NCI-H748 (cell line): ENCODE data around the gene GINS1.

ENCODE experiments used
- DNase-seq: peaks from one replicate; lab custom pipeline; 2025; ENCODE audit not compliant: unreplicated experiment; lab: John Stamatoyannopoulos, UW

Gene GINS1

DNA sequence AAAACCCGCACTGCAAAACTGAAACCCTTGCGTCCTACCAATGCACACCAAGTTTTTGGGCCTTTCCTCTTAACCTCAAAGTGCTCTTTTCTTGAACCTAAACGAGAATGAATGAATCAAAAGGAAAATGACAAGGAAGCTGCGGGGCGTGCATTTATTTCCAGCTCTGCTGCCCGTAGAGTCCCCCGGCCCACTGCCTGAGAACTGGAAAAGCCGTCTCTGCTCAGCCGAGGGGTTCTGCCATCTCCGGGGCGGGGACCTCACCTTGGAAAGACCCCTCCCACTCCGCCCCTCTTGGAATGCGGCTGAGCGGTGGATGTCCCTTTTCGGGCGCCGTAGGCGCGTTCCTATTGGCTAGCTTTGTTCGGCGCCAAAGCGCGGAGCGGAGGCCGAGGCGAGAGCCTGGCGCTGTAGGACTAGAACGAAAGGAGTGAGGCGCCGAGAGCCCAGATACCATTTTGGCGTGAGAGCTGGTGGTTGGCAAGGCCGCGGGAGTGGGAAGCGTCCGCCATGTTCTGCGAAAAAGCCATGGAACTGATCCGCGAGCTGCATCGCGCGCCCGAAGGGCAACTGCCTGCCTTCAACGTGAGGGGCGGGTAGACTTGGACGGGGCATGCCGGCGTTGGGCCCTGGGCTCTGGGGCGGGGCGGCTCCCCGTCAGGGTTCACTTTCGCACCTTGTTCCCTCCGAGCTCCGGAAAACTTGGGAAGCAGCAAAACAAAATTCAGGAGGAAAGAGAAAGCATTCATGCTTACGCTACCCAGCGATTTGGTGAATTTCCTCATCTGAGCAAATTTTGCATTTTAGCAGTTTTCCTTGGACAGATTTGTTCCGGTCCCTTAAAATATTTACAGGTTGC, at the start of gene GINS1:
Gene GINS1, plus strand, starts transcription at position 363 of the 859 bp plus-strand sequence. Its CDS starts 148 bp downstream, at position 511.
- peak; percentile 99 for DNase-seq

DNA sequence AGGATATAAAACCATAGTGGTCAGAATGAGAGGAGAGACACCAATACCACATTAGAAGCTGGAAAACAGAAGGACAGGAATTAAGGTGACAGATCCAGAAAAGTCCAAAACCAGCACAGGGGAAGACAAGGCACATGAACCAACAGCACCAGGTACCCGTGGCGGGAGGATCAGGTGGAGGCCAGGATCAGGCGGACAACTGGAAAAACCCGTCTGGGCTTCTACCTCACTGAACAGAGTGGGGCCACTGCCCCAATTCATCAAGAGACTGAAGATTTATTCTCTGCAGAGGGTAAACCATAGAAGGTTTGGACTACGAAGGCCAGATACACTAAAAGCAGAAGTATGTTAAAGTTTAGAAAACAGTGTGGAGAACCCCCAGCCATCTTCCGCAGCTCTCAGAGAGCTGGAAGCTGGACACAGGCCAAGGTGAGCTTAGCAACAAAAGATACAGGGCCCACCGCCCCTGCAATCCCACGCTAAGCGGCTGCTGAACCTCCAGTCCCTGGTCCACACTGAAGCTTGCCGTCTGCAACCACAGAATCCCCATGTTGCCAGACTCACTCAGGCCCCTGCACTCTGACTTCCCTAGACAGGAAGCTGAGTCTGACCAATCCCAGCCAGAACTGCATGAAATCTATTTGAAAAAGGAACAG, 46.7 kb upstream of the GINS1 start:
- DNase-seq: no peak

DNA sequence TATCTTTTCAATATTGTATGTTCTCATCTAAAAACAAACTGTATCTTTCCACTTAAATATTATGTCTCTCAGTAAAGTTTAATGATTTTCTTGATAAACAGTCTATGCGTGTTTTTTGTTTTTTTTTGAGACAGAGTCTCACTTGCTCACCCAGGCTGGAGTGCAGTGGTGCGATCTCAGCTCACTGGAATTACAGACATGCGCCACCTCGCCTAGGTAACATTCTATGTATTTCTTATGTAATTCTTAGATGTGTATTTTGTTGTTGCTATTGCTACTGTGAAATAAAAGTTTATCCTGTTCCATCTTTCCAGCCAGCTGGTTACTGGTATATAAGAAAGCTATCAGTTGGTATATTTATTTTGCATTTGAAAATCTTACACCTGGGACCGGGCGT, 46.2 kb upstream of the GINS1 start:
- DNase-seq: no peak

DNA sequence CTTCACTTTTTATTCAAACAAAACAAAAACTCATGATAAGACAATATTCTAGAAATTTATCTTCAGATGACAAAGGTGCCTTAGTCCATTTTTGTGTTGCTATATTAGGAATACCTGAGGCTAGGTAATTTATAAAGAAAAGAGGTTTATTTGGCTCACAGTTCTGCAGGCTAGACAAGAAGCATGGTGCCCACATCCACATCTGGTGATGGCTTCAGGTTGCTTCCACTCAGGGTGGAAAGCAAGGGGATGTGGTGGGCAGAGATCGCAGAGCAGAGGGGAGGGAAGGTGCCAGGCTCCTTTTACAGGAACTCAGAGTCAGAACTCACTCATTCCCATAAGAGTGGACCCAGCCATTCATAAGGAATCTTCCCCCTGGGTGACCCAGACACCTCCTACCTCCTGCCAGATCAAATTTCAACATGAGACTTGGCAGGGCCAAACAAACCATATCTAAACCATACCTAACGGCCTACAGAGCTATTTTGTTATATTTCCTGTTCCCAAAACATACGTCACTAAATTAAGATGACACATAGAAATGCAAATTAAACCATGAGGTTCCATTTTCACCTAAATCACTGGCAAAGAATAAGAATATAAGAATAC, 43.2 kb upstream of the GINS1 start:
- no peak for DNase-seq

DNA sequence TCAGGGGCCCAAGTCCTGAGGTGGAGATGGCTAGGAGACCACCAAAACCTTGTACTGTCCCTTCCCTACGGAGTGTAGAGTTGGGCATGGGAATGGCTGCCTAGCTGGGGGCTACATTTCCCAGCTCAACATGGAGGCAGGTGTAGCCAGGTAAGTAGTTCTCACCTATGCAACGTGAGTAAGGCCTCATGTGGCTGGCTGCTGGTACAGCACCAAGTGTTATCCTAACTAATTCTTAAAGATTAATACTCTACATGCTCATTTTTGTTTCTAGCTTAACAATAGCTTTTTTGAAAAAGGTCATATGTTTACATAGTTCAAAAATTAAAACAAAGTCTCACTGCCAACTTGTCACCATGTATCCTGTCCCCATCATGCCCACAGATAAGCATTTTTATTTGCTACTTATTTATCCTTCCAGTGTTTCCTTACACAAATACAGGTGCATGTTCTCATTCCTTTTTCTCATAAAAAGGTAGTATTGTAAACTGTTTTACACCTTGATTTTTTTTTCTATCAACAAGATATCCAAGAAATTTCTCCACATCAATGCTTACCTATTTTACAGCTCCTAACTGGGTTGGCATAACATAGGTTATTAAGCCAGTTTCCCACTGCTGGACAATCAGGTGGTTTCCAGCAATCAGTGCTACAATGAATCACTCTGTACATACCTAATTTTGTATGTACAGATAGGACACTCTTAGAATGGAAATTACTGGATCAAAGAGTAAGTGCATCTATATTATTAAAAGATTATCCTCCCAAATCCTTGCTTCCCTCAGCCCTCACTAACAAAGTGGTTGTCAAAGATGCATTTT, 42.4 kb upstream of the GINS1 start:
- no peak for DNase-seq

DNA sequence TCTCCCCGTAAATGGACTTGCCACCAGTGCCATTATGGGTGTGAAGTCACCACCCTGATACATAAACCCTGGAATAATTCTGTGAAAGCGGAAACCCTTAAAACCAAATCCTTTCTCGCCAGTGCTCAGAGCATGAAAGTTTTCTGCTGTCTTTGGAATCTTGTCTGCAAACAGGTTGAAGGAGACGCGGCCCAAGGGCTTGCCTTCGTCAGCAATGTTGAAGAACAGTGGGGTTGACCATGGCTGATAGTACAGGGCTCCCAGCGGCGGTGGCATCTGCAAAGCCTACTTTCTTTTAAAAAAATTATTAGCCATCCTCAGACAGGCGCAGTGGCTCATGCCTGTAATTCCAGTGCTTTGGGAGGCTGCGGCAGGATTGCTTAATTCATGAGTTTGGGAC, 38.9 kb upstream of the GINS1 start:
- DNase-seq: no peak

DNA sequence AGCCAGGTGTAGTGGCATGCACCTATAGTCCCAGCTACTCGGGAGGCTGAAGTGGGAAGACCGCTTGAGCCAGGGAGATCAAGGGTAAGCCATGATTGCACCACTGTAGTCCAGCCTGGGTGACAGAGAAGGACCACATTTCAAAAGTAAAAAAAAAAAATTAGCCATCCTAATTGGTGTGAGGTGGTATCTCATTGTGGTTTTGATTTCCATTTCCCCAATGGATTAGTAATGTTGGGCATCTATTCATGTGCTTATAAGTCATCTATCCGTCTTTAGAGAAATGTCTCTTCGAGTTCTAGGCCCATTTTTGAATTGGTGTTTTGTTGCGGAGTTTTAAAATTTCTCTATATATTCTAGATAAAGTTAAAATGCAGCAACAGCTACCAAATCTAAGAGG, 38.5 kb upstream of the GINS1 start:
- DNase-seq: no peak

DNA sequence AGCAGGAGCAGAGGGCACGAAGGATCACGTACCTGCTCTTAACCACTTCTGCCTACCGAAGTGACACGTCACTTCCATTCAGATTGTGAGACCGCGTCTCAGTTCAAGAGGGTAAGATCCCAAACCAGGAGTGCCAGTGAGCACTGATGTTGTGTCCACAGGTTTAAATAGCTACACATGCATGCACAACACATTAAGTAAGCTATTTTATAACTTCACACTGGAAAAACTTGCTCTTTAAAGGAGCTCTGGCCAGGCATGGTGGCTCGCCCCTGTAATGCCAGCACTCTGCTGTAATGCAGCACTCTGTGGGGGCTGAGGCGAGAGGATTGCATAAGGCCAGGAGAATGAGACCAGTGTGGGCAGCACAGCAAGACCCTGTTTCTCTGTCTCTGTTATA, 37.9 kb upstream of the GINS1 start:
- DNase-seq: no peak

DNA sequence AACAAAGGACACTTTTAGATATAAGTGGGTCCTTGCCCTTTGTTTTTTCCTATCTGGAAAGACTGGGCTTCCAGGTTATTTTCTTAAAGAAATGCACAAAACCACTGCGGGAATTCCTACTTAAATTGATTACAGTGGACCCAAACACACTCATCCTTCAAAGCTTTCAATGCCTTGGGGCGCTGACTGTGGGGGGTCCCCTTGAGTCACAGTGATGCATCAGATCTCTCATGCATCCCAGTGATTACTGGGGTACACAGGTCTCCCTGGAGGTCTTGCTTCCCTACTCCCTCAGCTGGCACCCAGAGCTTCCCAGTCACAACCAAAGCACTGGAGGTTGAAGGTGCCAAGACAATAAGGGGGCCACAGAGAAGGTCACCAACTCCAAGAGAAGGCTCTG, 37.5 kb upstream of the GINS1 start:
- DNase-seq: no peak

DNA sequence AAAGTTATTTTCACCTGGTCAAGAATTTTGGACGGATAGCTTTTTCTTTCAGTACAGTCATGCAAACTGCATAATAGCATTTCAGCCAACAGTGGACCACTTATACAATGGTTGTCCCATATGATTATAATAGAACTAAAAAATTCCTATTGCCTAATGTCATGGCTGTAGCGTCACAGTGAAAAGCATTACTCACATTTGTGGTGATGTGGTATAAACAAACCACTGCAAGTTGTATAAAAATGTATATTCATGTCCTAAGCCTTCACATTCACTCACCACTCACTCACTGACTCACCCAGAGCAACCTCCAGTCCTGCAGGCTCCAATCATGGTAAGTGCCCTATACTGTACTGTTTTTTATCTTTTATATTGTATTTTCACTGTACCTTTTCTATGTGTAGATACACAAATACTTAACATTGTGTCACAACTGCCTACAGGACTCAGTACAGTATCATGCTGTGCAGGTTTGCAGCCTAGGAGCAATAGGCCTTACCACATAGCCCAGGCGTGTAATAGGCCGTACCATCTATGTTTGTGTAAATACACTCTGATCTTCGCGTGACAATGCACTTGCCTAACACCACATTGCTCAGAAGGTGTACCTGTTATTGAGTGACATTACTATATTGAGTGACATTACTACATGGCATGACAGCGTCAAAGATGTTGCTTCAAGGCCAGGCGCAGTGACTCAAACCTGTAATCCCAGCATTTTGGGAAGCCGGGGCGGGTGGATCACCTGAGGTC, 34.7 kb upstream of the GINS1 start:
- no peak for DNase-seq

DNA sequence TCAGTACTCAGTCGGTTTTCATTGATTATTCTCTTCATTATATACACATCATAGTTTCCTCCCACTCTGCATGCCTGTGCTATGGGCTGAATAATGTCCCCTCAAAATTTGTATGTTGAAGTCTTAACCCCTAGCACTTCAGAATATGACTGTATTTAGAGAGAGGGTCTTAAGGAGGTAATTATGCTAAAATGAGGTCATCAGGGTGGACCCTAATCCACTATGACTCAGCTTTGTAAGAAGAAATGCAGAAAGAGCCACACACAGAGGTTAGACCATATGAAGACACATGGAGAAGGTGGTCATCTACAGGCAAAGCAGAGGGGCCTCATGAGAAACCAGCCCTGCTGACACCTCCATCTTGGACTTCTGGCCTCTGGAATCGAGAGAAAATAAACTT, 32.6 kb upstream of the GINS1 start:
- DNase-seq: no peak

DNA sequence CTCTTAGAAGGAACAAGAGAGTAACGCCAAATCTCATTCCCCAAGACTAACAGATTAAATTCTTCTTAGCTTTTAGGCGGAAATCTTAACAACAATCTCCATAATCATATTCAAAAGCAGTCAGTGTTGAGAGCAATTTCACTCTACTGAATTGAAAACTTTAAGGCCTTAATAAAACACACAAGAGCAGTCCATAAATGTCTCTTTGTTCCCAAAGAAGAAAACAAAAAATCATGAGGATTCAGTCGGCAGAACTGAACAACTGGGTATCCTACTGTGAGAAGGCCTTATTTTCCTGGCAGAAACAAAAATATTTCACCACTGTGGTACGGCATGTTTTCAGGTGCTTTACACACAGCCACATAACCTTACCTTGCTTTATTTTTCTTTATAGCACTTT, 31.2 kb upstream of the GINS1 start:
- no peak for DNase-seq

DNA sequence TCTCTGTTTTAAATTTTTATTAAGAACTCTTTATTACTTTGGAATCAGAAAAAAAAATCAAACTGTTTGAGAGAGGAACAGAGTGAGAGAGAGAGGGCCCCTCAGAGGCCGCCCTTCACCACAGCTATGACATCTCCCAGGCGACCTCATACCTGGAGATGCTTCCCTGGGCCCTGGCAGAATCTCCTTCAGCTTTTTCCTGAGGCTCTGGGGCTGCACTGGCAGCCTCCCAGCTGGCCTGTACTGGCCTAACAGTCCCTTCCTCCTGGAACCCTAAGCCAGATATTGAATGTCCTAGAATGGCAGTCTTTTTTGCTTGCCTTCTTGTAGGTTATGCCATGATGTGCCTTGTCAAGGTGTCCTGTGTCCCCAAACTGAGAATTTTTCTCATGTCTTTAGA, 30.6 kb upstream of the GINS1 start:
- no peak for DNase-seq

DNA sequence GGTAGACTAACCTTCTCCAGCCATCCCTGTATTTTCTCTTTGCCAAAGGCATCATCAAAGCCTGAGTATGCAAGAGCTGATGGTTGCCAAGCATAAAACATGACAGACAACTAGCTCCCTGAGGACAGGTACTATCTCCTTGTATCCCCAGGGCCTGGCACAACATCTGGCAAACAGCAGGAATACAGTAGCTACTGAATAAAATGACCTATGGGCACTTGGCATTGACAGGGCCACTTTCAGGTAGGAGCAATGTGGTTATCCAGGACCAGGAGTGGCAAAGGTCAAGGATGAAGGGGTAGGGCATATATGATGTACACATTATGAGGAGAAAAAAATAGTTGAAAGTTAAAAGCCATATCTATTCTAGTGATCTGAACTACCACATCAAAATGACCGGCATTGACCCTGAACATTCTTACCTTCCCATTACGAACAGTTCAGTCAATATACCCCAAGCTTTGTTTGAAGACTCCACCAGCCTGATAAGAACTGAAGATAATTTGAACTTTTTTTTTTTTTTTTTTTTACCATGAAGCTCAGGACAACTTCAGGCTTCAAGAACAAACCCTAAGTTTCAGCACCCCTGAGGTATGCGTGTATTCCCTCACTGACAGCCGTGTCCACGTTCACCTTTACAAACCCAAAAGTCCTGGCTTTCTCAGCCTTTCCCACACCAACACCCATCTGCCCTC, 29.1 kb upstream of the GINS1 start:
- no peak for DNase-seq

DNA sequence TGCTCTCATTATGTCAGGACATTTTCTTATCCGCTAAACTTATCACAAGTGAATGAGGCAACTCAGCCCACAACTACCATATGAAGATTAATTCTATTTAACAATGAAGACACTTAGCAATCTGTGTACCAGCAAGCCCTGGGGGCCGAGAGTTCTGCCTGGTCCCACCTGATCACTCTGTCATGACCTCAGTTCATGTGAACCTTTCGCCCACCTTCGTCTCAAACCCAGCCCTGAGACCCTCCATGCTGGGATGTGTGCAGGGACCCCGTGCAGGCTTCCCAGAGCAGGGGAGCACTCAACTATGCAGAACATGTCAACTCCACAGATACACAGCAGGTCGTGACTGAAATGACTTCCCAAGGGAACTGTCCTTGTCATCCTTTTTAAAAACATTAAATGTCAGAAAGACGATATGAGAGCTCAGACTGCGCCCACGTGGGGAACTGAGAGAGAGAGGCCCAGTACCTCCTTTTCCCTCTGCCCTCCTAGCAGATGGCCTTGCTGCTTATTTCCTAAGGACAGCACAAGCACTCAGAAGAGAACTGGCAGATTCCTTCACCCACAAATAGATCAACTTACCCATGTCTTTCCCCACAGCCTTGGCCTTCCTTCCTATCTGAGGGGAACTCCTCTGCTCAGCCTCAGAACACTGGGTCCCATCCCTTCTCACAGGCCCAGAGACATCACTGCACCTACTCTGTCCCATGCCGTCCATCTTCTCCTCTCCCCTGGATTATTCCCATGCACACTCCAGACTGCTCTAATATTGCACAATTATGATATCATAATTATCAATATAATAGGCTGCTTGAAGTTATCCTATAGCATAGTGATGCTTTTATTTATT, 28.4 kb upstream of the GINS1 start:
- DNase-seq: no peak

DNA sequence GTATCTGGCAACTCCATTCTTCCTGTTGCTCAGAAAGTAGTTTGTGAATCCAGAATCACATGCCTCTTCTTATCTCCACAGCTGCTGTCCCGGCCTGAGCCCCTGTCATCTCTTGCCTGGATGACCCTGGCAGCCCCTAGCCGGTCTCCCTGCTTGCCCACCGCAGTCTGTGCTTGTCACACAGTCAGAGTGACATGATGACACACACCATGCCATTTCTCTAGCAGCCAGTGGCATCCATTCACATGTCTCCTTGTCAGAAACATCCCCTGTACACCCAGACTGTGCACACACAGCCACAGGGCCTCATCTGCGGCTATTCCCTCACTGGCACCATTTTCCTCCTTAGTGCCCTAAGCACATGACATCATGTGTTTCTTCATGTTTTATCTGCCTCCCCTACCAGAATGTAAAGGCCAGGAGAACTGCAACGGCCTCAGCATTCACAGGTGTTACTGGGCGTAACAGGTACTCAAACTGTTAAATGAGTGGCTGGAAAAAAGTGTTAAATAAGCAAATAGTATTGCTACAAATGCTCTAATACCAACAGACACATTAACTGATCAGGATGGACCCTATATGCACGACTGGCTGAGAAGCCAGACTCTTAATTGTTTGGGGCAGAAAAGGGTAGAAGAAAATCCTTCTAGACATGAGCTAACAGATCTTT, 26.4 kb upstream of the GINS1 start:
- no peak for DNase-seq

DNA sequence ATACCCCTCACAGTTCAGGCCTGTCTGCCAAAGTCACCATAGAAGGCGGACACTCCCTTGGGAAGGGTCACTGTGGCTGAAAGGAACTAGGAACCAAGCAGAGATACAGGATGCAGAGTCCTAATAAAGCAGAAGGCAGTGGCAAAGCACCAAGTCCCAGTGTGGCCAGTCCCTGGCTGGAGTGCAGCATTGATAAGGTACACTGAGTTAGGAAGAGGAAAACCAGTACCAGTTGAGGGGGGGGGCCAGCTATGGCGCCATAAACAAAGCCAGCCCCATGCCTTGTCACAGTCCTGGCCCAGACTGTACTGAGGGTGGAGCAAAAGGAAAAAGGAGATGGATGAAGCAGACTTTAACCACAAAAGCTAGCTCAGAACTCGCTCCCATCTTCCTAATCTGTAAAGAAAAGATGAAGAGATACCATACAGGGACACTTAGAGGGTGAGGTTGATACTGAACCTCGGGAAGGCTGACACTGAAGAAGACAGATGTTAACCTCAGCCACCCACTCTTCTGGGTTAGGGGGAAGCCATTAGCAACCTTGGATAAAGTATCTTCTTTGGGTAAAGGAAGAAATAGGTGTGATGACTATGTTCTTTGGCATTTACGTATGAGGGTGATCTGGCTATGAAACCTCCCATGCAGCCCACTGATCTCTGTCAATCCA, 24.6 kb upstream of the GINS1 start:
- no peak for DNase-seq

DNA sequence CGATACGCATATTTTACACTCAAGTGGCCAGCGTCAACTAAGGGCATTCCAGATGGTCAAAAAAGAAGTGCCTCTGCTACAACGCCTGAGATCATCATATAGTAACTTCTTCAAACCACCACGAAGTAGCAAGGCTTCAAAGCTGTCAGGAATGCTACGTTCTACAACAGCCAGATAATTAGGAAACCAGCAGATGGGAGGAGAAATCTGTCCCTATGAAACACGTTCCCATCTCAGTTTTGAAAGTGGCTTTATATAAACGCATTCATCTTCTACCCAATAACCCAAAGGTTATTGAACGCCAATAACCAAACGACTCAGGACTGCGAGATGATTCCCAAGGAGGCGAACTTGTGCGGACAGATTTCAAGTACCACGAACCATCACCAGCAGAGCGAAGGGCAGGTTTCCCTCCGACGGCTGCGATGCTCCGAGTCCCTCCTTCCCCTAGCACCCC, 18.0 kb upstream of the GINS1 start:
- peak; percentile 70 for DNase-seq
